ENCODE measurements around the gene PTPRA.
"Not testable (repeated sequence)": the region's sequence is repeated elsewhere in the genome, so short reads cannot be mapped to it uniquely, and the experiment has no call there.

The PTPRA gene

GRCh38 chr20:2998728-2999127 is 125.4 kb downstream of the PTPRA start:
- no peak for DNase-seq (ENCODE audit: low spot score)

- no peak for DNase-seq (ENCODE audit: low spot score)
These were observed 127.7 kb downstream of the PTPRA start for GRCh38 chr20:3000852-3001523.

GRCh38 chr20:3003416-3003815 is 130.1 kb downstream of the PTPRA start:
- DNase-seq (ENCODE audit: low spot score), result no peak

- DNase-seq (ENCODE audit: low spot score), result no peak
These were observed 137.9 kb downstream of the PTPRA start for GRCh38 chr20:3010985-3011723.

- DNase-seq (ENCODE audit: low spot score), result no peak
These were observed 138.5 kb downstream of the PTPRA start for GRCh38 chr20:3011752-3012151.

GRCh38 chr20:3013771-3014170 is 140.5 kb downstream of the PTPRA start:
- no peak for DNase-seq (ENCODE audit: low spot score)

- DNase-seq (ENCODE audit: low spot score), result no peak
These were observed 140.9 kb downstream of the PTPRA start for GRCh38 chr20:3014179-3014578.

- no peak for DNase-seq (ENCODE audit: low spot score)
These were observed 141.4 kb downstream of the PTPRA start for GRCh38 chr20:3014662-3015061.

- DNase-seq (ENCODE audit: low spot score), result not testable (repeated sequence)
These were observed 142.0 kb downstream of the PTPRA start for GRCh38 chr20:3015302-3015701.

GRCh38 chr20:3021327-3021726 is 148.0 kb downstream of the PTPRA start:
- no peak for DNase-seq (ENCODE audit: low spot score)

GRCh38 chr20:3021777-3022176 is 148.5 kb downstream of the PTPRA start:
- no peak for DNase-seq (ENCODE audit: low spot score)

GRCh38 chr20:3022559-3023490 is 149.5 kb downstream of the PTPRA start:
- DNase-seq (ENCODE audit: low spot score), result not testable (repeated sequence)

- no peak for DNase-seq (ENCODE audit: low spot score)
These were observed 154.7 kb downstream of the PTPRA start for GRCh38 chr20:3027987-3028386.

- DNase-seq (ENCODE audit: low spot score), result no peak
These were observed 158.4 kb downstream of the PTPRA start for GRCh38 chr20:3031524-3032147.

- DNase-seq (ENCODE audit: low spot score), result no peak
These were observed 159.3 kb downstream of the PTPRA start for GRCh38 chr20:3032624-3033023.

- no peak for DNase-seq (ENCODE audit: low spot score)
These were observed 164.4 kb downstream of the PTPRA start for GRCh38 chr20:3037654-3038053.

GRCh38 chr20:3038454-3038853 is 165.2 kb downstream of the PTPRA start:
- DNase-seq (ENCODE audit: low spot score), result no peak

GRCh38 chr20:3039426-3039825 is 166.1 kb downstream of the PTPRA start:
- no peak for DNase-seq (ENCODE audit: low spot score)

GRCh38 chr20:3040086-3040485 is 166.8 kb downstream of the PTPRA start:
- DNase-seq (ENCODE audit: low spot score), result no peak

- no peak for DNase-seq (ENCODE audit: low spot score)
These were observed 168.7 kb downstream of the PTPRA start for GRCh38 chr20:3041854-3042409.

- DNase-seq (ENCODE audit: low spot score), result no peak
These were observed 169.3 kb downstream of the PTPRA start for GRCh38 chr20:3042625-3043024.

- DNase-seq (ENCODE audit: low spot score), result no peak
These were observed 170.0 kb downstream of the PTPRA start, which contains the start of gene GNRH2 for GRCh38 chr20:3043322-3043721. Gene GNRH2 (plus strand): TSS chr20:3043622. CDS start chr20:3044415, 793 bp downstream.
